Measurements from ENCODE around the gene SIGLEC7. TPM values are rescaled to one million over a fixed set of nuclear protein-coding genes. Genes with fewer than 3 reads are reported as not detected.

The SIGLEC7 gene
- total RNA-seq, 2 donors from 2014 or later: not detected

- no peaks in the 10 kb centered on the region for H3K36me3 ChIP-seq (ENCODE audit: control insufficient read depth, insufficient read depth, low read length)
- DNase-seq: no peak
- WGBS, 2 experiments (ENCODE audit: insufficient coverage in 1 of 2, insufficient read length in 1 of 2): 79 to 81% methylated on average over 3 to 5 of the region's 5 CpGs
- H3K4me3 ChIP-seq (ENCODE audit: low read length): no peak overlapping the region
- H3K36me3 Mint-ChIP-seq (ENCODE audit: low read depth): no peaks in the 10 kb centered on the region
- H3K4me3 Mint-ChIP-seq: no peak overlapping the region
- no peaks in the 10 kb centered on the region for H3K9me3 ChIP-seq (ENCODE audit: control insufficient read depth, low read length)
- TF ChIP-seq CTCF (conservative IDR thresholded peaks at IDR 0.05): no peak
- H3K27me3 ChIP-seq (ENCODE audit: control insufficient read depth, insufficient read depth, low read length, poor library complexity, severe bottlenecking): no peaks in the 10 kb centered on the region
- no peaks in the 10 kb centered on the region for H3K4me1 ChIP-seq (ENCODE audit: control insufficient read depth, insufficient read depth, low read length)
- no peak overlapping the region for H3K9ac ChIP-seq (ENCODE audit: extremely low read depth, low read length, poor library complexity, severe bottlenecking)
- no peak overlapping the region for H3K27ac Mint-ChIP-seq
- no peaks in the 10 kb centered on the region for H3K9me3 Mint-ChIP-seq
- H3K27ac ChIP-seq (ENCODE audit: low read depth, low read length): no peak overlapping the region
- H3K27me3 Mint-ChIP-seq (ENCODE audit: insufficient read depth): peaks cover 29% of the 10 kb centered on the region
- H3K4me1 Mint-ChIP-seq: no peaks in the 10 kb centered on the region
These were observed 43.7 kb downstream of the SIGLEC7 start for GRCh38 chr19:51185868-51186215.

GRCh38 chr19:51186323-51186722 is 44.2 kb downstream of the SIGLEC7 start:
- H3K9me3 Mint-ChIP-seq: no peaks in the 10 kb centered on the region
- DNase-seq: no peak
- H3K27ac Mint-ChIP-seq: no peak overlapping the region
- Histone ChIP-seq H3K4me3 (ENCODE audit: low read length) (no peak overlapping the region), H3K27me3 (ENCODE audit: control insufficient read depth, insufficient read depth, low read length, poor library complexity, severe bottlenecking) (no peaks in the 10 kb centered on the region), H3K9me3 (ENCODE audit: control insufficient read depth, low read length) (no peaks in the 10 kb centered on the region), H3K9ac (ENCODE audit: extremely low read depth, low read length, poor library complexity, severe bottlenecking) (no peak overlapping the region), H3K4me1 (ENCODE audit: control insufficient read depth, insufficient read depth, low read length) (no peaks in the 10 kb centered on the region), H3K36me3 (ENCODE audit: control insufficient read depth, insufficient read depth, low read length) (no peaks in the 10 kb centered on the region), H3K27ac (ENCODE audit: low read depth, low read length) (no peak overlapping the region)
- H3K4me1 Mint-ChIP-seq: no peaks in the 10 kb centered on the region
- no peaks in the 10 kb centered on the region for H3K36me3 Mint-ChIP-seq (ENCODE audit: low read depth)
- WGBS, 2 experiments (ENCODE audit: insufficient coverage in 1 of 2, insufficient read length in 1 of 2): 79 to 90% methylated on average over 2 to 11 of the region's 13 CpGs
- TF ChIP-seq CTCF (conservative IDR thresholded peaks at IDR 0.05): no peak
- H3K27me3 Mint-ChIP-seq (ENCODE audit: insufficient read depth): peaks cover 29% of the 10 kb centered on the region
- H3K4me3 Mint-ChIP-seq: no peak overlapping the region

- Histone ChIP-seq H3K4me3 (ENCODE audit: low read length) (no peak overlapping the region), H3K27me3 (ENCODE audit: control insufficient read depth, insufficient read depth, low read length, poor library complexity, severe bottlenecking) (no peaks in the 10 kb centered on the region), H3K36me3 (ENCODE audit: control insufficient read depth, insufficient read depth, low read length) (no peaks in the 10 kb centered on the region), H3K4me1 (ENCODE audit: control insufficient read depth, insufficient read depth, low read length) (no peaks in the 10 kb centered on the region), H3K9me3 (ENCODE audit: control insufficient read depth, low read length) (no peaks in the 10 kb centered on the region), H3K9ac (ENCODE audit: extremely low read depth, low read length, poor library complexity, severe bottlenecking) (no peak overlapping the region), H3K27ac (ENCODE audit: low read depth, low read length) (no peak overlapping the region)
- H3K36me3 Mint-ChIP-seq (ENCODE audit: low read depth): no peaks in the 10 kb centered on the region
- no peak overlapping the region for H3K27ac Mint-ChIP-seq
- no peak for TF ChIP-seq CTCF (conservative IDR thresholded peaks at IDR 0.05)
- peaks cover 25% of the 10 kb centered on the region for H3K27me3 Mint-ChIP-seq (ENCODE audit: insufficient read depth)
- H3K9me3 Mint-ChIP-seq: no peaks in the 10 kb centered on the region
- no peak for DNase-seq
- H3K4me1 Mint-ChIP-seq: no peaks in the 10 kb centered on the region
- H3K4me3 Mint-ChIP-seq: no peak overlapping the region
- 90 to 95% methylated on average over 7 to 11 of the region's 11 CpGs for WGBS, 2 experiments (ENCODE audit: insufficient coverage in 1 of 2, insufficient read length in 1 of 2)
These were observed 45.5 kb downstream of the SIGLEC7 start for GRCh38 chr19:51187395-51188226.
